D721Med (cell line): ENCODE results near the gene SLF2.

ENCODE experiments used
- DNase-seq: peaks from one replicate; pipeline ENCODE4 v3.0.0; 2011; ENCODE audit warnings: low spot score; ENCODE audit not compliant: insufficient read length
- FAIRE-seq: peaks from 2 replicates; lab custom pipeline; 2011; peaks lifted over from hg19 to GRCh38; lab: Jason Lieb, UNC
- TF ChIP-seq, protein P1 (sequence below): IDR thresholded peaks from 2 replicates; pipeline ENCODE4 v1.5.1; 2012; ENCODE audit warnings: mild to moderate bottlenecking, control low read depth; ENCODE audit not compliant: insufficient read depth; ENCODE audit errors: missing control alignments

SLF2 gene

DNA sequence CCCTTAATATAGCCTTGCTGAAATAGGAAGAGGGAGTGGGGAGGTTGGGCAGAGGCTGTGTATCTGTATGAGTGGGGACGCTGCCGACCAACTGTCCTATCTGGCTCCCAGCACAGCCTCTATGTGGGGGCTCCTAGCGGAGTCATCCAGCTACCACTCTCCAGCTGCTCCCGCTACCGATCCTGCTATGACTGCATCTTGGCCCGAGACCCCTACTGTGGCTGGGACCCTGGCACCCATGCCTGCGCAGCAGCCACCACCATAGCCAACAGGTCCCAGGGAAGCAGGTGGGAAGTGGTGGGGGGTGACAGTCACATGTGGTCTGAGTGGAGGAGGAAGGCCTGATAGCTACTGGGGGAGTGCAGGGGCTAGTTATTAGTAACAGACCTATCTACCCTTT is 67.9 kb downstream of the SLF2 start:
- TF ChIP-seq, protein P1, sequence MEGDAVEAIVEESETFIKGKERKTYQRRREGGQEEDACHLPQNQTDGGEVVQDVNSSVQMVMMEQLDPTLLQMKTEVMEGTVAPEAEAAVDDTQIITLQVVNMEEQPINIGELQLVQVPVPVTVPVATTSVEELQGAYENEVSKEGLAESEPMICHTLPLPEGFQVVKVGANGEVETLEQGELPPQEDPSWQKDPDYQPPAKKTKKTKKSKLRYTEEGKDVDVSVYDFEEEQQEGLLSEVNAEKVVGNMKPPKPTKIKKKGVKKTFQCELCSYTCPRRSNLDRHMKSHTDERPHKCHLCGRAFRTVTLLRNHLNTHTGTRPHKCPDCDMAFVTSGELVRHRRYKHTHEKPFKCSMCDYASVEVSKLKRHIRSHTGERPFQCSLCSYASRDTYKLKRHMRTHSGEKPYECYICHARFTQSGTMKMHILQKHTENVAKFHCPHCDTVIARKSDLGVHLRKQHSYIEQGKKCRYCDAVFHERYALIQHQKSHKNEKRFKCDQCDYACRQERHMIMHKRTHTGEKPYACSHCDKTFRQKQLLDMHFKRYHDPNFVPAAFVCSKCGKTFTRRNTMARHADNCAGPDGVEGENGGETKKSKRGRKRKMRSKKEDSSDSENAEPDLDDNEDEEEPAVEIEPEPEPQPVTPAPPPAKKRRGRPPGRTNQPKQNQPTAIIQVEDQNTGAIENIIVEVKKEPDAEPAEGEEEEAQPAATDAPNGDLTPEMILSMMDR: no peak
- FAIRE-seq: no peak
- no peak for DNase-seq

DNA sequence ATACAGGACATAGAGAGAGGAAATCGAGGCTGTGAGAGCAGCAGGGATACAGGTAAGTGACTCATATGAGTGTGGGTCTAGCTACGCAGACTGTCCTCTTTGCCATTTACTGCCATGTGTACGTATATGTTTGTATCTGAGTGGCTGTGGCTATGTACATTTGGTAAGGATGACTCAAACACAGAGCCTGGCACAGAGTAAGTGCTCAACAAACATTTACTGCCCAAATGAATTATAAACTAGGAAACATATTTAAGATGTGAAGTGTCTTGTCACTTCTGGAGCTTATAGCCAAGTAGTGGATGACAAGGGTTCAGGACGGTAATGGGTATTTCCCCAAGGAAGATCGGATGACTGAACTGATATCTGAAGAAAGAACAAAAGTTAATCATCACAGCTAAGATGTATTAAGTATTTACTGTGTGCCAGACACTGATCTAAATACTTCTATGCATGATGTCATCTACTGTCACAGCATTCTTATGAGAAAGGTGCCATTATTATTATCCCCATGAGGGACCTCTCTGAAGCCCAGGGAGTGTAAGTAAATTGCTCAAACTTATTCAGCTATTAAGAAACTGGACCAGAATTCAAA is 68.5 kb downstream of the SLF2 start:
- TF ChIP-seq, protein P1: no peak
- no peak for DNase-seq
- no peak for FAIRE-seq

DNA sequence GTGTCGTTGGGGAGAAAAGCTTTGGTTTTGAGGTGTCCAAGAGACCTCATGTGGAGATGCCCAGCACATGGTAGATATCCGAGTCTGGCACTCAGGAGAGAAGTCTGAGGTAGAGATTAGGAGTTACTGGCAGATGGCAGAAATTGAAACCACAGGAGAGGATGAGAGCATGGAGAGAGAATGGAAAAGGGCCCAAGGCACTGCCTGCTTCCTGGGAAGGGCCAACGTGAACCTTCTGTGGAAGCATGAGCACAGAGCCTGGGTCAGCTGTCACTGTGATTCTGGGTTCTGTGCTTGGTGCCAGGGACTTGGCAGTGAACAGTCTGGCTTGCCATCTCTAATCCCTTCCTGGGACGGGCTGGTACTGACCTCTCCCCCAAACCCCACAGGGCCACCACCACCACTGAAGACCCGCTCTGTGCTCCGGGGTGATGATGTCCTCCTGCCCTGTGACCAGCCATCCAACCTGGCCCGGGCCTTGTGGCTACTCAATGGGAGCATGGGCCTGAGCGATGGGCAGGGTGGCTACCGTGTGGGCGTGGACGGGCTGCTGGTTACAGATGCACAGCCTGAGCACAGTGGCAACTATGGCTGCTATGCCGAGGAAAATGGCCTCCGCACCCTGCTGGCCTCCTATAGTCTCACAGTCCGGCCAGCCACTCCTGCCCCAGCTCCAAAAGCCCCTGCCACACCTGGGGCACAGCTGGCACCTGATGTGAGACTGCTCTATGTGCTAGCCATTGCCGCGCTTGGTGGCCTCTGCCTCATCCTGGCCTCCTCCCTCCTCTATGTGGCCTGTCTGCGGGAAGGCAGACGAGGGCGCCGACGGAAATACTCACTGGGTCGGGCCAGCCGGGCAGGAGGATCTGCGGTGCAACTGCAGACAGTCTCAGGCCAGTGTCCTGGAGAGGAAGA is 70.4 kb downstream of the SLF2 start:
- TF ChIP-seq, protein P1: no peak
- FAIRE-seq (no peak), DNase-seq (no peak)

DNA sequence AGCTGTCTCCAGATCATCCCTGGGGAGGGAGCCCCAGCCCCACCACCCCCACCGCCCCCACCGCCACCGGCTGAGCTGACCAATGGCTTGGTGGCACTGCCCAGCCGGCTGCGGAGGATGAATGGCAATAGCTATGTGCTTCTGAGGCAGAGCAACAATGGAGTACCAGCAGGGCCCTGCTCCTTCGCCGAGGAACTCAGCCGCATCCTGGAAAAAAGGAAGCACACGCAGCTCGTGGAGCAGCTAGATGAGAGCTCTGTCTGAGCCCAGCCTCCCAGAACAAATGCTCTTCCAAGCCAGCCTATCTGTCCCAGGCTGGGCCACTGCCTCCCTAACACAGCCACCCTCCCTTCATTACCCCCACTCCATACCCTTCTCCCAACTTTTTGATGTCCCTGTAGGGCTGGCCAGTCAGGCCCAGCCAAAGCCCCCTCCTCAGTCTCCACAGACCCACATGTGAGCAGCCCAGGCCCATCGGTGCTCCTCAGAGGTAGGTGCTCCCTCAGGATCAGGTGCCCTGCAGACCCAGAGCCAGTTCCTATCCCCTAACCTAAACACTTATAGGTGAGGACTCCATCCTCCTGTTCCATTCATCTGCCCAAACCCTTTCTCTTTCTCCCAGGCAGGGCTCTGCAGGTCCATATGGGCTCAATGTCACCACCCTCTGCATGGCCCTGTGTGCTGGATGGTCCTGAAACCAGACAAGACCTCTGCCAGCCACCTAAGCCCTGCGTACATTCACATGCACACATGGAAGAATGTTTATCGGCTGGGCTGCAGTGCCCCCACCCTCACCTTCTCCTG is 71.3 kb downstream of the SLF2 start:
- FAIRE-seq (no peak), DNase-seq (no peak)
- TF ChIP-seq, protein P1: no peak

DNA sequence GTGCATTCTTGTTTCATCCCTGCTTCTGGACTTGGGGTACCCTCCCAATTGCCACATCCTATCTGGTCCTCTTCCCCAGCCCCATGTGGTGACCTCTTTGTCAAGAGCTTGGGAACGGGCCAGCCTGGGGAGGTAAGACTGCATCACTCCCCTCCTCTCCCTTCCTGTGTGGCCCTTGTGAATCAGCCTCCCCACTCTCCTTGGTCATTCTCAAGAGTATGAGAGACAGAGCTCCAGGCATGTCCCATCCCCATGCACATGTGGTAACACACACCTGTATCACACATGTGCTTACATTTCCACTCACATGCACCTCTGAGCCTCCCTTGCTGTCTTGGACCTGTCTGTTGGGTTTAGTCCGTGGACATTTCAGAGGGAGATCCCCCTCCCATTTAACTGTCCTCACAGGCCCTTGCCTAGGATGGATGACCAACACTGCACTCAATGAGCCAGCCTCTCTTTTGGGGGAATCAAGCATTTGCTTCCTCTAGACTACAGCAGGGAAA is 72.0 kb downstream of the SLF2 start:
- TF ChIP-seq, protein P1: no peak
- FAIRE-seq (no peak), DNase-seq (no peak)

DNA sequence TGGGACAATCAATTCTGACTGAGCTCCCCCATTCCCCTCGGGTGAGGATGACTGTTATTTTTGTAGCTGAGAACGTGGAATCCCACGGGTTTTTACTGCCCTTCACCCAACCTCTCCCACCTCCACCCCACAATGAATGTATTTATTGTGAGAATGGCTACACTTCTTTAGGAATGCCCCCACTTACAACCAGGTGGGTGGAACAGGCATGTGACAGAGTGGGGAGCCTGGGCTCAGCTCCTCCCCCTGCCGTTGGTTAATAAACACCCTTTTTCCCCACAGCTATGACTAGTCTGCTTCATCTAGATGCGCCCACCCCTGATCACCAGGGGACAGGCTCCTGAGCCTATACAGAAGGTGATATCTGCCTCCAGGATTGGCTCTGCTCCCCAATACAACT is 72.6 kb downstream of the SLF2 start:
- FAIRE-seq (no peak), DNase-seq (no peak)
- TF ChIP-seq, protein P1: no peak
